Muscle layer of duodenum (tissue), 2 donors: ENCODE measurements around the gene PAIP2B.
"Not testable (repeated sequence)": the region's sequence is repeated elsewhere in the genome, so short reads cannot be mapped to it uniquely, and the experiment has no call there.

Source experiments
- H3K27ac ChIP-seq: one replicate; pipeline ENCODE4 v1.7.0; 2013; ENCODE audit warnings: mild to moderate bottlenecking, low read length
- H3K27me3 ChIP-seq: one replicate; pipeline ENCODE4 v1.7.0; 2013; ENCODE audit warnings: low read depth, mild to moderate bottlenecking, control low read depth, low read length
- H3K36me3 ChIP-seq, 2 donors: one replicate each; pipeline ENCODE4 v1.7.0; 2013; ENCODE audit warnings: low read length in 2 of 2, control low read depth in 1 of 2, mild to moderate bottlenecking in 1 of 2; ENCODE audit not compliant: insufficient read depth in 2 of 2, control insufficient read depth in 1 of 2
- H3K4me1 ChIP-seq, 2 donors: one replicate each; pipeline ENCODE4 v1.7.0; 2013; ENCODE audit warnings: low read length in 2 of 2, mild to moderate bottlenecking in 2 of 2, control low read depth in 1 of 2, moderate library complexity in 1 of 2; ENCODE audit not compliant: insufficient read depth in 2 of 2, control insufficient read depth in 1 of 2
- H3K4me3 ChIP-seq, 2 donors: one replicate each; pipeline ENCODE4 v1.7.0; 2013; ENCODE audit warnings: low read length in 2 of 2, low read depth in 1 of 2, mild to moderate bottlenecking in 1 of 2
- H3K9me3 ChIP-seq, 2 donors: one replicate each; pipeline ENCODE4 v1.7.0; 2013; ENCODE audit warnings: low read length in 2 of 2, control low read depth in 1 of 2, mild to moderate bottlenecking in 1 of 2; ENCODE audit not compliant: control insufficient read depth in 1 of 2
- donor health status: healthy.

PAIP2B gene

GRCh38 chr2:71215447-71215846, 11.5 kb downstream of the PAIP2B start:
- Histone ChIP-seq H3K36me3 (no peaks in the 10 kb centered on the region), H3K9me3 (no peaks in the 10 kb centered on the region), H3K27ac (no peak overlapping the region), H3K4me1 (no peaks in the 10 kb centered on the region), H3K27me3 (no peaks in the 10 kb centered on the region), H3K4me3 (no peak overlapping the region)

GRCh38 chr2:71212336-71212735, 14.6 kb downstream of the PAIP2B start:
- no peaks in the 10 kb centered on the region for H3K27me3 ChIP-seq
- H3K36me3 ChIP-seq, result no peaks in the 10 kb centered on the region
- H3K4me3 ChIP-seq, result no peak overlapping the region
- H3K4me1 ChIP-seq, result no peaks in the 10 kb centered on the region
- H3K9me3 ChIP-seq, result no peaks in the 10 kb centered on the region
- H3K27ac ChIP-seq, result no peak overlapping the region

GRCh38 chr2:71210292-71210691, 16.6 kb downstream of the PAIP2B start:
- Histone ChIP-seq H3K4me1 (no peaks in the 10 kb centered on the region), H3K27ac (no peak overlapping the region), H3K4me3 (no peak overlapping the region), H3K9me3 (no peaks in the 10 kb centered on the region), H3K27me3 (no peaks in the 10 kb centered on the region), H3K36me3 (no peaks in the 10 kb centered on the region)

- Histone ChIP-seq H3K27me3 (no peaks in the 10 kb centered on the region), H3K36me3 (no peaks in the 10 kb centered on the region), H3K27ac (no peak overlapping the region), H3K9me3 (no peaks in the 10 kb centered on the region), H3K4me3 (no peak overlapping the region), H3K4me1 (no peaks in the 10 kb centered on the region)
Observed at GRCh38 chr2:71208756-71209155, 18.1 kb downstream of the PAIP2B start.

- Histone ChIP-seq H3K27ac (no peak overlapping the region), H3K9me3 (no peaks in the 10 kb centered on the region), H3K27me3 (no peaks in the 10 kb centered on the region), H3K4me3 (no peak overlapping the region), H3K4me1 (no peaks in the 10 kb centered on the region), H3K36me3 (no peaks in the 10 kb centered on the region)
Observed at GRCh38 chr2:71207601-71208000, 19.3 kb downstream of the PAIP2B start.

GRCh38 chr2:71206271-71206670, 20.6 kb downstream of the PAIP2B start:
- Histone ChIP-seq H3K27me3 (no peaks in the 10 kb centered on the region), H3K4me3 (no peak overlapping the region), H3K9me3 (no peaks in the 10 kb centered on the region), H3K27ac (no peak overlapping the region), H3K4me1 (no peaks in the 10 kb centered on the region), H3K36me3 (peaks cover 0 to 5% of the 10 kb centered on the region in 2 donors)

- no peak overlapping the region for H3K4me3 ChIP-seq
- H3K27me3 ChIP-seq, result no peaks in the 10 kb centered on the region
- H3K4me1 ChIP-seq, result no peaks in the 10 kb centered on the region
- H3K9me3 ChIP-seq, result no peaks in the 10 kb centered on the region
- H3K27ac ChIP-seq, result no peak overlapping the region
- peaks cover 0 to 5% of the 10 kb centered on the region in 2 donors for H3K36me3 ChIP-seq
Observed at GRCh38 chr2:71191570-71191943, 35.3 kb downstream of the PAIP2B start.

GRCh38 chr2:71190656-71191569, 36.0 kb downstream of the PAIP2B start:
- Histone ChIP-seq H3K4me1 (no peaks in the 10 kb centered on the region), H3K36me3 (peaks cover 0 to 5% of the 10 kb centered on the region in 2 donors), H3K27ac (no peak overlapping the region), H3K9me3 (no peaks in the 10 kb centered on the region), H3K4me3 (no peak overlapping the region), H3K27me3 (no peaks in the 10 kb centered on the region)

- peaks cover 0 to 5% of the 10 kb centered on the region in 2 donors for H3K36me3 ChIP-seq
- H3K4me1 ChIP-seq, result no peaks in the 10 kb centered on the region
- H3K9me3 ChIP-seq, result no peaks in the 10 kb centered on the region
- no peak overlapping the region for H3K4me3 ChIP-seq
- H3K27me3 ChIP-seq, result no peaks in the 10 kb centered on the region
- H3K27ac ChIP-seq, result no peak overlapping the region
Observed at GRCh38 chr2:71187589-71187988, 39.3 kb downstream of the PAIP2B start.

GRCh38 chr2:71186973-71187372, 39.9 kb downstream of the PAIP2B start:
- Histone ChIP-seq H3K4me3 (no peak overlapping the region), H3K9me3 (no peaks in the 10 kb centered on the region), H3K27ac (no peak overlapping the region)

GRCh38 chr2:71183306-71184115, 43.4 kb downstream of the PAIP2B start:
- not testable (repeated sequence) for H3K27ac ChIP-seq, H3K9me3 ChIP-seq, H3K4me1 ChIP-seq

More at GRCh38 chr2:71186973-71187372, 39.9 kb downstream of the PAIP2B start:
- Histone ChIP-seq H3K36me3 (peaks cover 0 to 5% of the 10 kb centered on the region in 2 donors), H3K4me1 (no peaks in the 10 kb centered on the region), H3K27me3 (no peaks in the 10 kb centered on the region)

More at GRCh38 chr2:71183306-71184115, 43.4 kb downstream of the PAIP2B start:
- H3K36me3 ChIP-seq, H3K27me3 ChIP-seq, H3K4me3 ChIP-seq: not testable (repeated sequence)
